Activated B cell treated with CpG ODN at 0.5 μM for 24 hours (primary cell): Measurements from ENCODE around the gene EIF3M. TPM values are rescaled to one million over a fixed set of nuclear protein-coding genes. Genes with fewer than 3 reads are reported as not detected.

Experiments
- ATAC-seq: fragments of 200-7000 bp; cut with Tn5 transposase; one replicate; pipeline ENCODE4 v1.10.0; 2021; ENCODE audit warnings: low read depth, mild to moderate bottlenecking, moderate library complexity
- CTCF ChIA-PET: fragments of 350-600 bp; sonication (Branson Sonifier 250); formaldehyde crosslinking; loops from one replicate; lab custom pipeline; 2021; ENCODE audit warnings: antibody characterized with exemption; lab: Charles Lee
- POLR2A ChIA-PET: fragments of 350-600 bp; sonication (Branson Sonifier 250); formaldehyde crosslinking; loops from one replicate; lab custom pipeline; 2021; ENCODE audit warnings: antibody characterized with exemption; lab: Charles Lee
- DNase-seq: peaks from one replicate; pipeline ENCODE4 v3.0.0; 2022
- H3K27ac Mint-ChIP-seq: one replicate; pipeline ENCODE4 v1.8.0; 2020; ENCODE audit warnings: mixed read lengths
- H3K27me3 Mint-ChIP-seq: one replicate; pipeline ENCODE4 v1.8.0; 2021; ENCODE audit warnings: mixed read lengths
- H3K36me3 Mint-ChIP-seq: one replicate; pipeline ENCODE4 v1.8.0; 2021; ENCODE audit warnings: low read depth, mixed read lengths
- H3K4me1 Mint-ChIP-seq: one replicate; pipeline ENCODE4 v1.8.0; 2021; ENCODE audit warnings: mixed read lengths
- H3K4me3 Mint-ChIP-seq: one replicate; pipeline ENCODE4 v1.8.0; 2020; ENCODE audit warnings: mild to moderate bottlenecking, mixed read lengths
- H3K9me3 Mint-ChIP-seq: one replicate; pipeline ENCODE4 v1.8.0; 2020; ENCODE audit warnings: mixed read lengths
- intact Hi-C: fragments of 100-400 bp; cut with micrococcal nuclease; formaldehyde crosslinking; loops from one replicate; pipeline ENCODE4 v1.15.1; 2024
- total RNA-seq: library from RNA; stranded (reverse); gene quantifications from 2 replicates; pipeline ENCODE4 v1.2.3, GENCODE V29; 2022
- TF ChIP-seq, protein P1 (sequence below): fragments of 200-600 bp; IDR thresholded peaks from one replicate; pipeline ENCODE4 v1.8.0; 2022; ENCODE audit warnings: antibody characterized with exemption, mild to moderate bottlenecking

Gene EIF3M
- total RNA-seq, 1 donor from 2014 or later, result 234 TPM

DNA sequence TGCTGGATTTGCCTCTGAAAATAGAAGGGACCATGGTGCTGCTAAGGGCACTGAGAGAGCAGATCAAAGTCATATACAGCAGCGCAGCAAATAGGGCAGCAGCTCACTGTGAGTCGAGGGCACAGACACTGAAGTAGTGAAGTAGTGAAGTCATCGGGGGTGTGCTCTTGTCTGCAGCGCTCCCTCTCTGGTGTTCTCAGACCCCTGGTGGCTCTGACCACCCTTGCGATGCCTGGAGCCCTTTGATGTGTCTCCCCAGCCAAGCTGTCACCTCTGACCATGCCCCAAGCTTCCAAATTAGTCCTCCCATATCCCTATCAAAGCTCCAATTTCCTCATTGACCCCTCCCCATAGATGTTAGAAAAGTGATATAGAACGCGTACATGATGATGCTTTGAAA lies 27.7 kb upstream of the EIF3M start:
- no peak for DNase-seq
- H3K27me3 Mint-ChIP-seq, result peaks cover 2% of the 10 kb centered on the region
- no peaks in the 10 kb centered on the region for H3K36me3 Mint-ChIP-seq
- ChIA-PET POLR2A (no interaction called here), CTCF (no interaction called here)
- no peaks in the 10 kb centered on the region for H3K4me1 Mint-ChIP-seq
- intact Hi-C loops, result no loop called here
- H3K9me3 Mint-ChIP-seq, result no peaks in the 10 kb centered on the region
- no peak overlapping the region for H3K4me3 Mint-ChIP-seq
- TF ChIP-seq, protein P1, sequence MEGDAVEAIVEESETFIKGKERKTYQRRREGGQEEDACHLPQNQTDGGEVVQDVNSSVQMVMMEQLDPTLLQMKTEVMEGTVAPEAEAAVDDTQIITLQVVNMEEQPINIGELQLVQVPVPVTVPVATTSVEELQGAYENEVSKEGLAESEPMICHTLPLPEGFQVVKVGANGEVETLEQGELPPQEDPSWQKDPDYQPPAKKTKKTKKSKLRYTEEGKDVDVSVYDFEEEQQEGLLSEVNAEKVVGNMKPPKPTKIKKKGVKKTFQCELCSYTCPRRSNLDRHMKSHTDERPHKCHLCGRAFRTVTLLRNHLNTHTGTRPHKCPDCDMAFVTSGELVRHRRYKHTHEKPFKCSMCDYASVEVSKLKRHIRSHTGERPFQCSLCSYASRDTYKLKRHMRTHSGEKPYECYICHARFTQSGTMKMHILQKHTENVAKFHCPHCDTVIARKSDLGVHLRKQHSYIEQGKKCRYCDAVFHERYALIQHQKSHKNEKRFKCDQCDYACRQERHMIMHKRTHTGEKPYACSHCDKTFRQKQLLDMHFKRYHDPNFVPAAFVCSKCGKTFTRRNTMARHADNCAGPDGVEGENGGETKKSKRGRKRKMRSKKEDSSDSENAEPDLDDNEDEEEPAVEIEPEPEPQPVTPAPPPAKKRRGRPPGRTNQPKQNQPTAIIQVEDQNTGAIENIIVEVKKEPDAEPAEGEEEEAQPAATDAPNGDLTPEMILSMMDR, result no peak
- ATAC-seq, result no peak
- H3K27ac Mint-ChIP-seq, result no peak overlapping the region

- H3K4me1 Mint-ChIP-seq, result no peaks in the 10 kb centered on the region
- no peak overlapping the region for H3K27ac Mint-ChIP-seq
- no peaks in the 10 kb centered on the region for H3K27me3 Mint-ChIP-seq
- intact Hi-C loops, result no loop called here
- TF ChIP-seq, protein P1, result no peak
- ATAC-seq (no peak), DNase-seq (no peak)
- H3K4me3 Mint-ChIP-seq, result no peak overlapping the region
- ChIA-PET POLR2A (interaction anchor here (0.6 kb wide), 1 partner anchor 96 kb away, joined by 3 read pairs; no protein-coding TSS in a partner anchor), CTCF (no interaction called here)
- no peaks in the 10 kb centered on the region for H3K36me3 Mint-ChIP-seq
- H3K9me3 Mint-ChIP-seq, result no peaks in the 10 kb centered on the region
Observed at GRCh38 chr11:32561835-32562234, 21.8 kb upstream of the EIF3M start.

DNA sequence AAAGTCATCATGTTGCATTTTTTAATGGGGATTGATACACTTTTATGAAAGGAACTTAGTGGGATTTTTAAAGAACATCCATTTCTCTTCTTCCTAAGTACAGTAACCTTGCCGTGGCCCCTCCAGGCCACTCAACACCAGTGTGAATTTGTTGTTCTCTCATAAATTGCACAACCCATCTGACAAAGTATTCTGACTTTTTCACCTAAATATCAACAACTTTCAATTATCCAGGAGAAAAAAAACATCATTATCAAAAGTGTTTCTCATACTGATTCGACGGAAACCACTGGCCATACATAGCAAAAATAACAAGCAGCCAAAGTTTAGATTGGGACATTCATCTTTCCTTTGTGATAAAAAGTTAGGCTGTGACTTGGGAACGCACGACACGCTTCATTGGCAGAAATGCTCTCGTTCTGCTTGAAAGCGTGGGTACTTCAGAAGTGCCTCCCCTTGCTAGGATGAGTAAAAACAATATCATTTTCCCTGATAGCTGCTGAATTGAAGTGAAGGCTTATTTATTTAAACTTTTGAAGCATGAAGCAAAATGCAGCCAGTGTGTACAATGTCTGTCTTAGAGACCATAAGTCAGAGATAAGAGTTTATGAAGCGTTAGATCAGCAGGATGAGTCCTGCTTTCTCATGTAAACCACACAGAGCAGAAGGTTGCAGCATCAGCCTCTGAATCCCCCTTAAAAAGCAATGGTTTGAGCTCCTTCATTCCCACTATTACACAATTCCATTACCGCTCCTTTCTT lies 20.6 kb upstream of the EIF3M start:
- DNase-seq, result no peak
- no peaks in the 10 kb centered on the region for H3K9me3 Mint-ChIP-seq
- no peaks in the 10 kb centered on the region for H3K27me3 Mint-ChIP-seq
- H3K27ac Mint-ChIP-seq, result no peak overlapping the region
- no peak for ATAC-seq
- ChIA-PET POLR2A (no interaction called here), CTCF (no interaction called here)
- peaks cover 2% of the 10 kb centered on the region for H3K4me1 Mint-ChIP-seq
- H3K36me3 Mint-ChIP-seq, result no peaks in the 10 kb centered on the region
- intact Hi-C loops, result no loop called here
- TF ChIP-seq, protein P1, result no peak
- H3K4me3 Mint-ChIP-seq, result no peak overlapping the region

DNA sequence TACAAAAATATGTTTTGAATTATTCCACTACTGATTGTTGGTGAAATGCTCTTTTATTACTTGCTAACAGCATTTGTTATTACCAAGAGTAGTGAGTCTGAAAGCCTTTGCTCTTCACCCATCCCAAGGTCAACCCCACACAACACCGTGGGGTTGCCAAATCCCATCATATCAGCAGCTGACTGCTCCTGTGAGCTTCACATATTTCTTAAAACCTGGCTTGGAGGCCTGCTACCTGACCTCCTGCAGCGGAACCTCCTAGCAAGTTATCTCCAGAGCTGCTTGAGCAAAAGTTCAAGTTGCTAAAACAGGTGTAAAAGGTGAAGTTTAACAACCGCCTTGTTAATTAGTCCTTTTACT lies 20.1 kb upstream of the EIF3M start:
- POLR2A ChIA-PET, result no interaction called here
- ATAC-seq, result no peak
- Mint-ChIP-seq H3K4me1 (peaks cover 2% of the 10 kb centered on the region), H3K4me3 (no peak overlapping the region), H3K27me3 (no peaks in the 10 kb centered on the region), H3K9me3 (no peaks in the 10 kb centered on the region), H3K27ac (no peak overlapping the region), H3K36me3 (no peaks in the 10 kb centered on the region)
- CTCF ChIA-PET, result no interaction called here
- TF ChIP-seq, protein P1, result no peak
- intact Hi-C loops, result no loop called here
- no peak for DNase-seq

GRCh38 chr11:32566517-32566916 lies 17.1 kb upstream of the EIF3M start:
- Mint-ChIP-seq H3K27me3 (peaks cover 2% of the 10 kb centered on the region), H3K27ac (no peak overlapping the region), H3K36me3 (no peaks in the 10 kb centered on the region), H3K4me1 (peaks cover 2% of the 10 kb centered on the region), H3K4me3 (no peak overlapping the region), H3K9me3 (no peaks in the 10 kb centered on the region)
- POLR2A ChIA-PET, result no interaction called here
- intact Hi-C loops, result no loop called here
- CTCF ChIA-PET, result no interaction called here
- no peak for ATAC-seq
- no peak for DNase-seq
- TF ChIP-seq, protein P1, result no peak
